ENCODE results near the gene PLA2G2F.

Gene PLA2G2F

DNA sequence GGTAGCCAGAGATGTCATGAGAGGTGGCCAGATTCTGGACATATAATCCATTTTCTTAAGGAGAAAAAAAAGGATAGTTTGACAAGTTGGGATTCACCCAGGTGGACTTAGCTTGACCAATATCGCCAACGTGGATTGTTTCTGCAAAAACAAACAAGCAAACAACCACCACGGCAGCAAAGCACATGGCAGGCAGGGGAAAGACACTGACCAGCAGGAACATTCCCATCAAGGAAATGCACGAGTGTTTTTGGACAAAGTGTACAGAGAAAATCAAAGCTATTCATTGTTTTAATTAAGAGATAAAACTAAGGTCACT is 56.3 kb downstream of the PLA2G2F start:
- H3K9me3 Mint-ChIP-seq, result no peaks in the 10 kb centered on the region
- H3K36me3 Mint-ChIP-seq (ENCODE audit: insufficient read depth), result no peaks in the 10 kb centered on the region
- peaks cover 6% of the 10 kb centered on the region for H3K4me1 Mint-ChIP-seq
- no peak for ATAC-seq (replicated peaks; ENCODE audit: extremely low read depth, poor library complexity, severe bottlenecking)
- H3K27me3 Mint-ChIP-seq, result peaks cover 50% of the 10 kb centered on the region
- H3K27ac Mint-ChIP-seq (ENCODE audit: low read depth), result no peak overlapping the region
- H3K4me3 Mint-ChIP-seq, result no peak overlapping the region
- DNase-seq (ENCODE audit: low spot score in 2 of 2), result no peak

DNA sequence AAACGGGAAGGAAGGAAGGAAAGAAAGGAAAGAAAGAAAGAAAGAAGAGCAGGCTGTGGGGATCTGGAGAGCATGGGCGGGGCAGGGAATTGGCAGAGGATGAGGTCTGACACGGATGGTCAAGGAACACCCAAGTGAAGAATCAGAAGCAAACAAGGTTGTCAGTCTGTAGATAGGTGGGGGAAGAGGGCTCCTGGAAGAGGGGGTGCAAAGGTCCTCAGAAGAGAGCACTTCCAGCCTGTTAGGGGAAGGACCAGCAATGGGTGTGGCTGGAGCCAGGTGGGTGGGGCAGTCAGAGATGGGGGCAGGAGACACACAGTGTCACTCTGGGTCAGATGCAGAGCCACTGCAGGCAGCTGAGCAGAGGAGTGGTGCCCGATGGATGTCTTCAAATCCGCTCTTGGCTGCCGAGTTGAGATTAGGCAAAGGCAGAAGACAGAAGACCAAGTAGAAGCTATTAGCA is 58.2 kb downstream of the PLA2G2F start:
- DNase-seq (ENCODE audit: low spot score in 2 of 2), result no peak
- peaks cover 55% of the 10 kb centered on the region for H3K27me3 Mint-ChIP-seq
- no peaks in the 10 kb centered on the region for H3K36me3 Mint-ChIP-seq (ENCODE audit: insufficient read depth)
- H3K27ac Mint-ChIP-seq (ENCODE audit: low read depth), result no peak overlapping the region
- no peaks in the 10 kb centered on the region for H3K9me3 Mint-ChIP-seq
- no peak overlapping the region for H3K4me3 Mint-ChIP-seq
- no peak for ATAC-seq (replicated peaks; ENCODE audit: extremely low read depth, poor library complexity, severe bottlenecking)
- peaks cover 6% of the 10 kb centered on the region for H3K4me1 Mint-ChIP-seq

DNA sequence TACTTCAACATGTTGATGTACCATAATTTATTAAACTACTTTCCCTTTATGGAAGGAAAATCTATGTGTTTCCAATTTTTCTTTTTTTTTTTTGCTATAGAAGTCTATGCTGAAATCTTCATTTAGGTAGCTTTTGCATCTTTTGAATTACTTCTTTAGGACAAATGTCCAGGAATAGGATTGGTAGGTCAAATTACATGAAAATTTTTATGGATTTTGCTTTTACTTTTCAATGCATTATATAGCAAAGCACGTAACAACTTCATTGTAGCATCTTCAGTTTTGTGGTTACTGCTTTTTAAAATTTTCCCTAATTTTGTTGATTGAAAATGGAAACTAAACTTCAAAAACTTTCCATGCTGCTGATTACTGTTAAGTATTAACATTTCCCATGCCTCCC is 59.2 kb downstream of the PLA2G2F start:
- H3K36me3 Mint-ChIP-seq (ENCODE audit: insufficient read depth), result no peaks in the 10 kb centered on the region
- peaks cover 6% of the 10 kb centered on the region for H3K4me1 Mint-ChIP-seq
- no peak overlapping the region for H3K4me3 Mint-ChIP-seq
- no peaks in the 10 kb centered on the region for H3K9me3 Mint-ChIP-seq
- ATAC-seq (replicated peaks; ENCODE audit: extremely low read depth, poor library complexity, severe bottlenecking), result no peak
- peaks cover 64% of the 10 kb centered on the region for H3K27me3 Mint-ChIP-seq
- H3K27ac Mint-ChIP-seq (ENCODE audit: low read depth), result no peak overlapping the region
- DNase-seq (ENCODE audit: low spot score in 2 of 2), result no peak

DNA sequence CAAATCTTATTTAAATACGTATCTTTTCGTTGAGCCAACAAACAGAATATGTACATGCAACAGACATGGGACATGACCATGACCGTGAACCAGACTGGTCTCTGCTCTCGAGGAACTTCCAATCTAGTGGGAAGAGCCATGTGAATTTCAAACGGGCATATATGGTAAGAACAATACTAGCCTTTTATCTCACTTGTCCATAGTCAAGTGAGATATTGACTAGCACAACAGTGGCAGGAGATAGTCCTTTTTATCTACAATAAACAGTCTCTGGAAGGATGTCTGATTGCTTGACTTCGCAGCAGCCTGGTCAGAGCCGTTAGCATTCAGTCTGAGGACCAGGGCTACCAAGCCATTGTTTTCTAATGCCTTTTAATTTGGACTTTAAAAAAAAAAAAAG is 59.8 kb downstream of the PLA2G2F start:
- ATAC-seq (replicated peaks; ENCODE audit: extremely low read depth, poor library complexity, severe bottlenecking) (no peak), DNase-seq (ENCODE audit: low spot score in 2 of 2) (no peak)
- H3K9me3 Mint-ChIP-seq, result no peaks in the 10 kb centered on the region
- H3K4me3 Mint-ChIP-seq, result no peak overlapping the region
- H3K4me1 Mint-ChIP-seq, result peaks cover 6% of the 10 kb centered on the region
- no peaks in the 10 kb centered on the region for H3K36me3 Mint-ChIP-seq (ENCODE audit: insufficient read depth)
- peaks cover 70% of the 10 kb centered on the region for H3K27me3 Mint-ChIP-seq
- H3K27ac Mint-ChIP-seq (ENCODE audit: low read depth), result no peak overlapping the region

DNA sequence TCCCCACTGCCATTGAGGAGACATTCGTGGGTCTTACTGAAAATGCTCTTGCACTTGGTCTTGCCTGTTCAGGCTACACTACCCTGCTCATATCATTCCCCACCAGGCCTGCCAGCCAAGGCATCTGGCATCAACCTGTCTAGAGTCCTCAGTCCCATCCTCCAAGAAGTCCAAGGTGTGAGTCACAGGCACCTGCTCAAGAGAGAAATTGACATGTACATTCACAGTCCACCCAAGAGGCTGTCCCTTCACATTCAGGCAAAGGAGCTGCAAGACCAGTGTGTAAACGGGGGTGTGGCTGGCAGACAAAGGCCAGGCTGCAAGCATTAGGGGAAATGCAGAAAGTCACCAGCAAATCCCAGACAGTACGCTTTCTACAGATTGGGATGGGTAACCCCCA is 60.3 kb downstream of the PLA2G2F start:
- H3K27me3 Mint-ChIP-seq, result peaks cover 71% of the 10 kb centered on the region
- no peaks in the 10 kb centered on the region for H3K9me3 Mint-ChIP-seq
- peaks cover 6% of the 10 kb centered on the region for H3K4me1 Mint-ChIP-seq
- DNase-seq (ENCODE audit: low spot score in 2 of 2) (no peak), ATAC-seq (replicated peaks; ENCODE audit: extremely low read depth, poor library complexity, severe bottlenecking) (no peak)
- no peak overlapping the region for H3K4me3 Mint-ChIP-seq
- H3K27ac Mint-ChIP-seq (ENCODE audit: low read depth), result no peak overlapping the region
- no peaks in the 10 kb centered on the region for H3K36me3 Mint-ChIP-seq (ENCODE audit: insufficient read depth)

DNA sequence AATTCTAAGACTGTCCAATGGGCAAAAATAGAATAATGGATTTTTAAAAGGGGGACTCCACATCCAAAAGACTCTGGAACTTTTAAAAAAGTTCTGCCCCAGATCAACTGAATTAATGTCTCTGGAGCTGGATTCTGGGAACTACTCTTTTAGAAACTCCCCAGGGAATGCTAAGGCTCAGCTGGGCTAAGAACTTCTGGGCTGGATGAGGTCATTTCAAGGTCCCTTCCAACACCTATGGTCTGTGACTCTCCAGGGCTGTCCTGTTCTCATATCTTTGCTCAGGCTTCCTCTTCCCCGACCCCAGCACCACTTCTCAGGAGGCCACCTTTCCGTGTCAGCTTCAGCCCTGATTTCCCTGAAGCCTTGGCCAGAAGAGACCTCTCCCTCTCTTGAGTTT is 60.7 kb downstream of the PLA2G2F start:
- ATAC-seq (replicated peaks; ENCODE audit: extremely low read depth, poor library complexity, severe bottlenecking), result no peak
- Mint-ChIP-seq H3K36me3 (ENCODE audit: insufficient read depth) (no peaks in the 10 kb centered on the region), H3K4me3 (no peak overlapping the region)

More for the DNA sequence above, 60.7 kb downstream of the PLA2G2F start:
- Mint-ChIP-seq H3K4me1 (peaks cover 6% of the 10 kb centered on the region), H3K9me3 (no peaks in the 10 kb centered on the region), H3K27ac (ENCODE audit: low read depth) (no peak overlapping the region), H3K27me3 (peaks cover 70% of the 10 kb centered on the region)
- DNase-seq (ENCODE audit: low spot score in 2 of 2), result no peak

All from central memory CD8-positive, alpha-beta T cell (primary cell).